DMS114 treated with DMSO at 0.1 percent for 48 hours (cell line): ENCODE data around the gene XYLT2.
"Not testable (repeated sequence)": the region's sequence is repeated elsewhere in the genome, so short reads cannot be mapped to it uniquely, and the experiment has no call there.

ENCODE experiments used
- DNase-seq: peaks from one replicate; lab custom pipeline; 2025; ENCODE audit not compliant: unreplicated experiment; lab: John Stamatoyannopoulos, UW

XYLT2 gene

GRCh38 chr17:50345432-50346312 lies at the start of gene XYLT2:
Gene XYLT2 (plus strand): TSS chr17:50346126. CDS start chr17:50346141, 15 bp downstream.
- DNase-seq = peak; percentile 18

- peak; percentile 13 for DNase-seq
Measured at GRCh38 chr17:50297407-50297865, 48.5 kb upstream of the XYLT2 start.

GRCh38 chr17:50298018-50298417 lies 47.9 kb upstream of the XYLT2 start:
- no peak for DNase-seq

GRCh38 chr17:50299776-50300175 lies 46.1 kb upstream of the XYLT2 start:
- no peak for DNase-seq

- DNase-seq = not testable (repeated sequence)
Measured at GRCh38 chr17:50300824-50301223, 45.1 kb upstream of the XYLT2 start.

- DNase-seq = no peak
Measured at GRCh38 chr17:50301891-50302584, 43.9 kb upstream of the XYLT2 start.

GRCh38 chr17:50303051-50303450 lies 42.9 kb upstream of the XYLT2 start:
- DNase-seq = no peak

- DNase-seq = no peak
Measured at GRCh38 chr17:50303596-50303995, 42.3 kb upstream of the XYLT2 start.

- DNase-seq = no peak
Measured at GRCh38 chr17:50304781-50305404, 41.0 kb upstream of the XYLT2 start.

GRCh38 chr17:50307654-50308053 lies 38.3 kb upstream of the XYLT2 start:
- DNase-seq = no peak

GRCh38 chr17:50308666-50309065 lies 37.3 kb upstream of the XYLT2 start:
- DNase-seq = no peak

- DNase-seq = no peak
Measured at GRCh38 chr17:50310455-50311111, 35.3 kb upstream of the XYLT2 start.

- DNase-seq = no peak
Measured at GRCh38 chr17:50311112-50311460, 34.8 kb upstream of the XYLT2 start.

- DNase-seq = no peak
Measured at GRCh38 chr17:50311483-50311882, 34.4 kb upstream of the XYLT2 start.

GRCh38 chr17:50312308-50312707 lies 33.6 kb upstream of the XYLT2 start:
- no peak for DNase-seq

GRCh38 chr17:50314456-50315011 lies 31.4 kb upstream of the XYLT2 start:
- DNase-seq = no peak

- no peak for DNase-seq
Measured at GRCh38 chr17:50316016-50316587, 29.8 kb upstream of the XYLT2 start.

- DNase-seq = not testable (repeated sequence)
Measured at GRCh38 chr17:50316660-50317059, 29.3 kb upstream of the XYLT2 start.

- no peak for DNase-seq
Measured at GRCh38 chr17:50317121-50317520, 28.8 kb upstream of the XYLT2 start.

GRCh38 chr17:50318501-50319285 lies 27.2 kb upstream of the XYLT2 start:
- no peak for DNase-seq
